ENCODE data around the gene MMAB. TPM values are rescaled to one million over a fixed set of nuclear protein-coding genes. Genes with fewer than 3 reads are reported as not detected.

MMAB gene
- total and polyA plus RNA-seq, 10 of the 15 experiments (the other 5 are each of a cell fraction or from before 2014, with no cell fraction given): 10.6 to 65.3 (median 45.2) TPM

- ATAC-seq (no peak), DNase-seq (ENCODE audit: low read depth, low spot score) (no peak), FAIRE-seq (no peak)
- no peak overlapping the region for H3K4me2 ChIP-seq (ENCODE audit: control insufficient read depth, insufficient read depth)
- in situ Hi-C loops (cut with MboI): no loop called here
- WGBS (ENCODE audit: insufficient coverage, insufficient replicate concordance, low lambda C conversion rate, missing lambda C conversion rate): 95% methylated on average over 2 of the region's 2 CpGs
- H3K27me3 ChIP-seq (replicated peaks in 1 of 2; ENCODE audit: control insufficient read depth in 2 of 2, insufficient read depth in 2 of 2, low read length in 1 of 2): no peaks in the 10 kb centered on the region
- POLR2A ChIA-PET: no interaction called here
- H4K20me1 ChIP-seq (ENCODE audit: control insufficient read depth, insufficient read depth): no peaks in the 10 kb centered on the region
- no peaks in the 10 kb centered on the region for H3K79me2 ChIP-seq (ENCODE audit: control insufficient read depth, insufficient read depth, low read length)
- TF ChIP-seq WRNIP1 (IDR thresholded peaks at IDR 0.05; ENCODE audit: borderline replicate concordance, low read depth, low read length): no peak
- TF ChIP-seq TAF1 (IDR thresholded peaks at IDR 0.05; ENCODE audit: borderline replicate concordance, low read depth, low read length): no peak
- TF ChIP-seq HDAC6 (IDR thresholded peaks at IDR 0.05; ENCODE audit: unreplicated experiment): no peak
- no peak for TF ChIP-seq PBX3 (IDR thresholded peaks at IDR 0.05; ENCODE audit: insufficient replicate concordance, low read depth, low read length)
- no peak for TF ChIP-seq IKZF2 (IDR thresholded peaks at IDR 0.05)
- no peak for TF ChIP-seq FOXK2 (IDR thresholded peaks at IDR 0.05)
- TF ChIP-seq KAT2A (conservative IDR thresholded peaks at IDR 0.05; ENCODE audit: control insufficient read depth, low read depth, low read length): no peak
- TF ChIP-seq ELK1 (IDR thresholded peaks at IDR 0.05; ENCODE audit: low read depth, low read length): no peak
- no peaks in the 10 kb centered on the region for H3K4me1 ChIP-seq (ENCODE audit: control insufficient read depth, insufficient read depth, low read length)
- H3K27ac ChIP-seq (ENCODE audit: control insufficient read depth, insufficient read depth): no peak overlapping the region
- SMC1A ChIA-PET (ENCODE audit: uncharacterized antibody, unreplicated experiment): no interaction called here
- BruUV-seq (replicated peaks): no TSS peak
- no peak overlapping the region for H3K4me3 ChIP-seq
- H3K9me3 ChIP-seq (replicated peaks; ENCODE audit: control insufficient read depth, insufficient read depth, low read length): no peaks in the 10 kb centered on the region
- no peak overlapping the region for H3K9ac ChIP-seq (ENCODE audit: control insufficient read depth, insufficient read depth, low read length)
- CTCF ChIA-PET: no interaction called here
- RAD21 ChIA-PET (ENCODE audit: unreplicated experiment): no interaction called here
- H3K36me3 ChIP-seq (ENCODE audit: control insufficient read depth in 2 of 2, insufficient read depth in 2 of 2, low read length in 1 of 2): no peaks in the 10 kb centered on the region; a peak in 2 of 4 replicates
- H2AFZ ChIP-seq (ENCODE audit: control insufficient read depth, low read depth, low read length): no peak overlapping the region
- intact Hi-C loops (cut with micrococcal nuclease; ENCODE audit: unreplicated experiment): no loop called here
Observed at GRCh38 chr12:109600481-109600880, 27.2 kb upstream of the MMAB start.

All from GM12878 (cell line).